Neural cell (in vitro differentiated cells): ENCODE data around the gene TTC19.

Experiments used
- EP300 ChIP-seq: fragments of 450-650 bp; conservative IDR thresholded peaks from 2 replicates; pipeline ENCODE4 v1.6.1; 2014; ENCODE audit warnings: antibody characterized with exemption, mild to moderate bottlenecking, moderate library complexity; ENCODE audit not compliant: poor library complexity, severe bottlenecking
- EZH2 ChIP-seq: fragments of 200-600, 300-800 bp; shearing (Covaris generic), sonication (generic); IDR thresholded peaks from 2 replicates; pipeline ENCODE4 v1.6.1; 2014; ENCODE audit warnings: antibody characterized with exemption, low read length, borderline replicate concordance, mild to moderate bottlenecking; ENCODE audit not compliant: insufficient read depth, poor library complexity, severe bottlenecking
- RAD21 ChIP-seq: fragments of 450-650 bp; conservative IDR thresholded peaks from 2 replicates; pipeline ENCODE4 v1.6.1; 2014; ENCODE audit warnings: antibody characterized with exemption, mild to moderate bottlenecking, moderate library complexity
- REST ChIP-seq: IDR thresholded peaks from 2 replicates; pipeline ENCODE4 v1.6.1; 2012; ENCODE audit warnings: borderline replicate concordance
- TAF1 ChIP-seq: IDR thresholded peaks from 2 replicates; pipeline ENCODE4 v1.6.1; 2012; ENCODE audit warnings: low read depth
- TF ChIP-seq, protein P1 (sequence below): fragments of 450-650 bp; IDR thresholded peaks from 2 replicates; pipeline ENCODE4 v1.5.1; 2014; ENCODE audit warnings: antibody characterized with exemption, mild to moderate bottlenecking, moderate library complexity; ENCODE audit not compliant: poor library complexity, severe bottlenecking

DNA sequence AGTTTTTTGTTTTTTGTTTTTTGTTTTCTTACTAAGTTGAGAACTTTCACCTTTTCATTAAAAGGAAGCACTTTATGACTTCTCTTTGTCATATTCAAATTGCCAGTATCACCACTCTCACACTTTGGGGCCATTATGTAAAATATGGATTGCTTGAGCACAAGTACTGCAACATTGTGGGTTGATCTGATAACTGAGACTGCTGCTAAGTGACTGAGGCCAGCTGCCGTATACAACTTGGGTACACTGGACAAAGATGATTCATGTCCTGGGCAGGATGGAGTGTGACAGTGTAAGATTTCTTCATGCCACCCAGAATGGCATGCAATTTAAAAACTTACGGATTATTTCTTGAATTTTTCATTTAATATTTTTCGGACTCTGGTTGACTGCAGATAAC is 7.8 kb downstream of the TTC19 start:
- TF ChIP-seq, protein P1, sequence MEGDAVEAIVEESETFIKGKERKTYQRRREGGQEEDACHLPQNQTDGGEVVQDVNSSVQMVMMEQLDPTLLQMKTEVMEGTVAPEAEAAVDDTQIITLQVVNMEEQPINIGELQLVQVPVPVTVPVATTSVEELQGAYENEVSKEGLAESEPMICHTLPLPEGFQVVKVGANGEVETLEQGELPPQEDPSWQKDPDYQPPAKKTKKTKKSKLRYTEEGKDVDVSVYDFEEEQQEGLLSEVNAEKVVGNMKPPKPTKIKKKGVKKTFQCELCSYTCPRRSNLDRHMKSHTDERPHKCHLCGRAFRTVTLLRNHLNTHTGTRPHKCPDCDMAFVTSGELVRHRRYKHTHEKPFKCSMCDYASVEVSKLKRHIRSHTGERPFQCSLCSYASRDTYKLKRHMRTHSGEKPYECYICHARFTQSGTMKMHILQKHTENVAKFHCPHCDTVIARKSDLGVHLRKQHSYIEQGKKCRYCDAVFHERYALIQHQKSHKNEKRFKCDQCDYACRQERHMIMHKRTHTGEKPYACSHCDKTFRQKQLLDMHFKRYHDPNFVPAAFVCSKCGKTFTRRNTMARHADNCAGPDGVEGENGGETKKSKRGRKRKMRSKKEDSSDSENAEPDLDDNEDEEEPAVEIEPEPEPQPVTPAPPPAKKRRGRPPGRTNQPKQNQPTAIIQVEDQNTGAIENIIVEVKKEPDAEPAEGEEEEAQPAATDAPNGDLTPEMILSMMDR, result no peak
- TF ChIP-seq RAD21 (no peak), EZH2 (no peak), REST (no peak), EP300 (no peak), TAF1 (no peak)
